PC-9 (cell line): ENCODE data around the gene DAPK2.

Source experiments
- CTCF ChIP-seq: fragments of 200-600 bp; sonication (generic); conservative IDR thresholded peaks from 2 replicates; pipeline ENCODE4 v1.6.1; 2017; ENCODE audit warnings: mixed run types, antibody characterized with exemption, mild to moderate bottlenecking, moderate library complexity
- EZH2 ChIP-seq: fragments of 200-600 bp; sonication (generic); IDR thresholded peaks from 2 replicates; pipeline ENCODE4 v1.8.0; 2017; ENCODE audit warnings: antibody characterized with exemption, low read depth

- no peak for TF ChIP-seq CTCF
- no peak for TF ChIP-seq EZH2
Observed at GRCh38 chr15:63891768-63892133, 154.5 kb downstream of the DAPK2 start.
